HEK293 (cell line): Measurements from ENCODE around the gene SLC2A2.
A peak's percentile ranks its signal among the peaks of the same experiment; 100 is the strongest.

Source experiments
- CTCF ChIA-PET: fragments of 350-600 bp; formaldehyde crosslinking; extraction: SDS; loops from one replicate; lab custom pipeline; 2021; ENCODE audit warnings: antibody characterized with exemption; lab: Yijun Ruan, JAX
- POLR2A ChIA-PET: fragments of 300-600 bp; formaldehyde crosslinking; extraction: SDS; loops from one replicate; lab custom pipeline; 2020; ENCODE audit warnings: antibody characterized with exemption, inconsistent platforms; lab: Yijun Ruan, JAX
- H3K27ac ChIP-seq: fragments of 200-500 bp; sonication (Bioruptor generic); 2 replicates; pipeline ENCODE4 v1.5.1; 2014; ENCODE audit warnings: low read depth, low read length, control low read depth, inconsistent platforms; ENCODE audit errors: extremely low read depth
- H3K36me3 ChIP-seq, 2 experiments: fragments of 200-500 bp in 1 of 2; sonication (Bioruptor generic) in 1 of 2; 1 replicate in 1 of 2; 2 replicates in 1 of 2; pipeline ENCODE4 v1.5.1; 2014 to 2017; ENCODE audit warnings: inconsistent platforms in 2 of 2, low read length in 2 of 2; ENCODE audit not compliant: control insufficient read depth in 2 of 2, insufficient read depth in 1 of 2
- H3K4me1 ChIP-seq: fragments of 200-500 bp; sonication (Bioruptor generic); 2 replicates; pipeline ENCODE4 v1.5.1; 2014; ENCODE audit warnings: mild to moderate bottlenecking, low read length, inconsistent platforms; ENCODE audit not compliant: control insufficient read depth, insufficient read depth
- H3K4me3 ChIP-seq: 2 replicates; pipeline ENCODE4 v1.5.1; 2011; ENCODE audit warnings: low read depth, mild to moderate bottlenecking, control low read depth, low read length, moderate library complexity
- H3K9me3 ChIP-seq: fragments of 200-500 bp; sonication (Bioruptor generic); 2 replicates; pipeline ENCODE4 v1.5.1; 2014; ENCODE audit warnings: low read depth, low read length, inconsistent platforms; ENCODE audit not compliant: control insufficient read depth, insufficient read depth
- GLIS2 ChIP-seq: fragments of 450-650 bp; formaldehyde crosslinking; IDR thresholded peaks from 2 replicates; pipeline ENCODE4 v1.5.1; 2016; ENCODE audit warnings: missing biosample characterization, missing genetic modification characterization
- KLF1 ChIP-seq: fragments of 450-650 bp; formaldehyde crosslinking; IDR thresholded peaks from 2 replicates; pipeline ENCODE4 v1.5.1; 2016; ENCODE audit warnings: missing biosample characterization, missing genetic modification characterization
- KLF17 ChIP-seq: fragments of 450-650 bp; formaldehyde crosslinking; IDR thresholded peaks from 2 replicates; pipeline ENCODE4 v1.5.1; 2016; ENCODE audit warnings: missing biosample characterization, missing genetic modification characterization
- OVOL3 ChIP-seq: fragments of 450-650 bp; formaldehyde crosslinking; IDR thresholded peaks from 2 replicates; pipeline ENCODE4 v1.5.1; 2016; ENCODE audit warnings: missing biosample characterization, missing genetic modification characterization
- PRDM6 ChIP-seq: fragments of 450-650 bp; formaldehyde crosslinking; IDR thresholded peaks from 2 replicates; pipeline ENCODE4 v1.5.1; 2017; ENCODE audit warnings: missing biosample characterization, missing genetic modification characterization
- TRIM28 ChIP-seq: IDR thresholded peaks from 2 replicates; pipeline ENCODE4 v1.6.1; 2011; ENCODE audit warnings: low read length, control low read depth, borderline replicate concordance
- ZBTB44 ChIP-seq: fragments of 450-650 bp; IDR thresholded peaks from 2 replicates; pipeline ENCODE4 v1.5.1; 2018; ENCODE audit warnings: missing biosample characterization, mild to moderate bottlenecking, missing genetic modification characterization
- ZBTB7A ChIP-seq: fragments of 450-650 bp; formaldehyde crosslinking; IDR thresholded peaks from 2 replicates; pipeline ENCODE4 v1.5.1; 2016; ENCODE audit warnings: low read depth, missing biosample characterization, missing genetic modification characterization
- ZFP37 ChIP-seq: fragments of 450-650 bp; formaldehyde crosslinking; IDR thresholded peaks from 2 replicates; pipeline ENCODE4 v1.5.1; 2016; ENCODE audit warnings: missing biosample characterization, missing genetic modification characterization
- ZNF10 ChIP-seq: fragments of 450-650 bp; formaldehyde crosslinking; IDR thresholded peaks from 2 replicates; pipeline ENCODE4 v1.5.1; 2017; ENCODE audit warnings: missing biosample characterization, missing genetic modification characterization
- ZNF112 ChIP-seq: fragments of 450-650 bp; formaldehyde crosslinking; IDR thresholded peaks from 2 replicates; pipeline ENCODE4 v1.5.0; 2017; ENCODE audit warnings: missing biosample characterization, missing genetic modification characterization
- ZNF138 ChIP-seq: fragments of 450-650 bp; formaldehyde crosslinking; IDR thresholded peaks from 2 replicates; pipeline ENCODE4 v1.5.1; 2016; ENCODE audit warnings: missing biosample characterization, missing genetic modification characterization, borderline replicate concordance
- ZNF148 ChIP-seq: fragments of 450-650 bp; formaldehyde crosslinking; IDR thresholded peaks from 2 replicates; pipeline ENCODE4 v1.5.0; 2017; ENCODE audit warnings: missing biosample characterization, missing genetic modification characterization, borderline replicate concordance
- ZNF155 ChIP-seq: fragments of 450-650 bp; formaldehyde crosslinking; IDR thresholded peaks from 2 replicates; pipeline ENCODE4 v1.5.1; 2016; ENCODE audit warnings: missing biosample characterization, missing genetic modification characterization
- ZNF175 ChIP-seq: fragments of 450-650 bp; formaldehyde crosslinking; IDR thresholded peaks from 2 replicates; pipeline ENCODE4 v1.5.1; 2016; ENCODE audit warnings: missing biosample characterization, missing genetic modification characterization
- ZNF19 ChIP-seq: fragments of 450-650 bp; formaldehyde crosslinking; IDR thresholded peaks from 2 replicates; pipeline ENCODE4; 2016; ENCODE audit warnings: missing biosample characterization, missing genetic modification characterization, low read depth
- ZNF248 ChIP-seq: fragments of 450-650 bp; formaldehyde crosslinking; IDR thresholded peaks from 2 replicates; pipeline ENCODE4 v1.5.1; 2017; ENCODE audit warnings: missing biosample characterization, missing genetic modification characterization
- ZNF510 ChIP-seq: fragments of 450-650 bp; formaldehyde crosslinking; IDR thresholded peaks from 2 replicates; pipeline ENCODE4 v1.5.1; 2018; ENCODE audit warnings: mild to moderate bottlenecking, missing genetic modification characterization, missing biosample characterization; ENCODE audit not compliant: insufficient replicate concordance
- ZNF610 ChIP-seq: fragments of 450-650 bp; formaldehyde crosslinking; IDR thresholded peaks from 2 replicates; pipeline ENCODE4 v1.5.1; 2016; ENCODE audit warnings: missing biosample characterization, missing genetic modification characterization, borderline replicate concordance
- ZNF654 ChIP-seq: fragments of 450-650 bp; formaldehyde crosslinking; IDR thresholded peaks from 2 replicates; pipeline ENCODE4 v1.5.1; 2016; ENCODE audit warnings: low read depth, missing biosample characterization, missing genetic modification characterization
- ZNF747 ChIP-seq: fragments of 450-650 bp; formaldehyde crosslinking; IDR thresholded peaks from 2 replicates; pipeline ENCODE4 v1.5.1; 2016; ENCODE audit warnings: missing biosample characterization, missing genetic modification characterization
- ZNF830 ChIP-seq: fragments of 450-650 bp; IDR thresholded peaks from 2 replicates; pipeline ENCODE4 v1.5.0; 2018; ENCODE audit warnings: missing biosample characterization, missing genetic modification characterization, low read depth, mild to moderate bottlenecking, moderate library complexity
- TF ChIP-seq, protein P1 (sequence below): fragments of 450-650 bp; IDR thresholded peaks from 2 replicates; pipeline ENCODE4 v1.5.1; 2018; ENCODE audit warnings: missing biosample characterization, missing genetic modification characterization
- TF ChIP-seq, protein P2 (sequence below): fragments of 450-650 bp; formaldehyde crosslinking; IDR thresholded peaks from 2 replicates; pipeline ENCODE4 v1.5.1; 2016; ENCODE audit warnings: missing biosample characterization, missing genetic modification characterization
- TF ChIP-seq, protein P3 (sequence below): fragments of 450-650 bp; formaldehyde crosslinking; IDR thresholded peaks from 2 replicates; pipeline ENCODE4 v1.5.1; 2017; ENCODE audit warnings: missing biosample characterization, missing genetic modification characterization
- TF ChIP-seq, protein P4 (sequence below): fragments of 450-650 bp; formaldehyde crosslinking; IDR thresholded peaks from 2 replicates; pipeline ENCODE4 v1.5.1; 2017; ENCODE audit warnings: missing biosample characterization, missing genetic modification characterization

SLC2A2 gene

DNA sequence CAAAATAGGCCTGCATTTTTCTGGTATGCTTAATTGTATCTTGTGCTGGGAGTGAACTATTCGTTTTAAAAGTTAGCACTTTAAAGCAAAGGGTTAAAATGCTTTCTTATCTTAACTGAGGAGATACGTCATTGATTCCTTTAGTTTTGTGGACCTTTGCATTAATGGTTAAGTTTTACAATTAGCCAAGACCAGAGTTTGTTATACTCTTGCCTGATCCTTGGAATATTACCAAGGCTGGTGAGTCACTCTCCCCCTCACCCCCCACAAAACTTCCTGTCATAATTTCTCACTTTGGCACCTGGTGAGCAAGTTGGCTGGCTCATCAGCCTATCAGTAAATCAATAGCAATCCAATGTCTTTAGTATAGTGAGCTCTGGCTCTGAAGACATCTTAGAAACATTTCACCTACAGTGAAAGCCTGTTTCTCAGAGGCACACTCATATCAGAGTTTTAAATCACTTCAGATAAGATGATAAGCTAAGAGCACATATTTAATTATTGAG lies 26.7 kb downstream of the SLC2A2 start:
- H3K4me3 ChIP-seq, result no peak overlapping the region
- ChIA-PET CTCF (interaction anchor here (0.5 to 0.6 kb wide), 2 partner anchors 563 to 1020 kb away, joined by 3 read pairs; no protein-coding TSS in a partner anchor), POLR2A (interaction anchor here (1.2 kb wide), 1 partner anchor 11 kb away, joined by 3 read pairs; no protein-coding TSS in a partner anchor)
- no peaks in the 10 kb centered on the region for H3K9me3 ChIP-seq
- peaks cover 4% of the 10 kb centered on the region; the same call in 1 of the 2 replicates for H3K4me1 ChIP-seq
- no peaks in the 10 kb centered on the region for H3K36me3 ChIP-seq
- H3K27ac ChIP-seq, result no peak overlapping the region
- TF ChIP-seq, protein P1, sequence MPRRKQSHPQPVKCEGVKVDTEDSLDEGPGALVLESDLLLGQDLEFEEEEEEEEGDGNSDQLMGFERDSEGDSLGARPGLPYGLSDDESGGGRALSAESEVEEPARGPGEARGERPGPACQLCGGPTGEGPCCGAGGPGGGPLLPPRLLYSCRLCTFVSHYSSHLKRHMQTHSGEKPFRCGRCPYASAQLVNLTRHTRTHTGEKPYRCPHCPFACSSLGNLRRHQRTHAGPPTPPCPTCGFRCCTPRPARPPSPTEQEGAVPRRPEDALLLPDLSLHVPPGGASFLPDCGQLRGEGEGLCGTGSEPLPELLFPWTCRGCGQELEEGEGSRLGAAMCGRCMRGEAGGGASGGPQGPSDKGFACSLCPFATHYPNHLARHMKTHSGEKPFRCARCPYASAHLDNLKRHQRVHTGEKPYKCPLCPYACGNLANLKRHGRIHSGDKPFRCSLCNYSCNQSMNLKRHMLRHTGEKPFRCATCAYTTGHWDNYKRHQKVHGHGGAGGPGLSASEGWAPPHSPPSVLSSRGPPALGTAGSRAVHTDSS (tag by site-specific recombination), result no peak
- TF ChIP-seq ZFP37 (tag by site-specific recombination), result 0 out of 2 replicates have a peak, but pooled peaks have one; percentile 23
- no peak for TF ChIP-seq GLIS2
- TF ChIP-seq ZNF175 (tag by site-specific recombination), result no peak
- TF ChIP-seq ZBTB44 (tag by site-specific recombination), result no peak
- no peak for TF ChIP-seq ZNF610 (tag by site-specific recombination)
- TF ChIP-seq ZNF138, result no peak
- no peak for TF ChIP-seq ZNF10 (tag by site-specific recombination)
- TF ChIP-seq, protein P2, sequence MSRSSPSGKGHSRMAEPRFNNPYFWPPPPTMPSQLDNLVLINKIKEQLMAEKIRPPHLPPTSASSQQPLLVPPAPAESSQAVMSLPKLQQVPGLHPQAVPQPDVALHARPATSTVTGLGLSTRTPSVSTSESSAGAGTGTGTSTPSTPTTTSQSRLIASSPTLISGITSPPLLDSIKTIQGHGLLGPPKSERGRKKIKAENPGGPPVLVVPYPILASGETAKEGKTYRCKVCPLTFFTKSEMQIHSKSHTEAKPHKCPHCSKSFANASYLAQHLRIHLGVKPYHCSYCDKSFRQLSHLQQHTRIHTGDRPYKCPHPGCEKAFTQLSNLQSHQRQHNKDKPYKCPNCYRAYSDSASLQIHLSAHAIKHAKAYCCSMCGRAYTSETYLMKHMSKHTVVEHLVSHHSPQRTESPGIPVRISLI (tag by site-specific recombination), result no peak
- no peak for TF ChIP-seq ZNF654
- TF ChIP-seq KLF1 (tag by site-specific recombination), result no peak
- no peak for TF ChIP-seq ZNF148 (tag by site-specific recombination)
- TF ChIP-seq KLF17 (tag by site-specific recombination), result no peak
- TF ChIP-seq OVOL3 (tag by site-specific recombination), result no peak
- no peak for TF ChIP-seq ZNF510 (tag by site-specific recombination)
- no peak for TF ChIP-seq ZBTB7A
- no peak for TF ChIP-seq ZNF747 (tag by site-specific recombination)
- TF ChIP-seq ZNF112 (tag by site-specific recombination), result no peak
- no peak for TF ChIP-seq TRIM28
- TF ChIP-seq ZNF248 (tag by site-specific recombination), result no peak
- no peak for TF ChIP-seq ZNF830 (tag by site-specific recombination)
- TF ChIP-seq, protein P3, sequence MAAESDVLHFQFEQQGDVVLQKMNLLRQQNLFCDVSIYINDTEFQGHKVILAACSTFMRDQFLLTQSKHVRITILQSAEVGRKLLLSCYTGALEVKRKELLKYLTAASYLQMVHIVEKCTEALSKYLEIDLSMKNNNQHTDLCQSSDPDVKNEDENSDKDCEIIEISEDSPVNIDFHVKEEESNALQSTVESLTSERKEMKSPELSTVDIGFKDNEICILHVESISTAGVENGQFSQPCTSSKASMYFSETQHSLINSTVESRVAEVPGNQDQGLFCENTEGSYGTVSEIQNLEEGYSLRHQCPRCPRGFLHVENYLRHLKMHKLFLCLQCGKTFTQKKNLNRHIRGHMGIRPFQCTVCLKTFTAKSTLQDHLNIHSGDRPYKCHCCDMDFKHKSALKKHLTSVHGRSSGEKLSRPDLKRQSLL (tag by site-specific recombination), result no peak
- TF ChIP-seq, protein P4, sequence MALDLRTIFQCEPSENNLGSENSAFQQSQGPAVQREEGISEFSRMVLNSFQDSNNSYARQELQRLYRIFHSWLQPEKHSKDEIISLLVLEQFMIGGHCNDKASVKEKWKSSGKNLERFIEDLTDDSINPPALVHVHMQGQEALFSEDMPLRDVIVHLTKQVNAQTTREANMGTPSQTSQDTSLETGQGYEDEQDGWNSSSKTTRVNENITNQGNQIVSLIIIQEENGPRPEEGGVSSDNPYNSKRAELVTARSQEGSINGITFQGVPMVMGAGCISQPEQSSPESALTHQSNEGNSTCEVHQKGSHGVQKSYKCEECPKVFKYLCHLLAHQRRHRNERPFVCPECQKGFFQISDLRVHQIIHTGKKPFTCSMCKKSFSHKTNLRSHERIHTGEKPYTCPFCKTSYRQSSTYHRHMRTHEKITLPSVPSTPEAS (tag by site-specific recombination), result no peak
- no peak for TF ChIP-seq ZNF19 (tag by site-specific recombination)
- TF ChIP-seq PRDM6 (tag by site-specific recombination), result peak; percentile 75
- TF ChIP-seq ZNF155, result no peak
